Measurements from ENCODE around the gene C6orf52. TPM values are rescaled to one million over a fixed set of nuclear protein-coding genes. Genes with fewer than 3 reads are reported as not detected.

Gene C6orf52
- total and polyA plus RNA-seq, 2 of the 13 experiments (the other 11 are each of a cell fraction or from before 2014, with no cell fraction given), result 0.50 to 0.53 TPM

- TF ChIP-seq ZSCAN5A (CRISPR knock-in tag; IDR thresholded peaks at IDR 0.05; ENCODE audit: borderline replicate concordance), result no peak
- 0 out of 2 replicates have a peak, but pooled peaks have one; percentile 1 for TF ChIP-seq TEF (CRISPR knock-in tag; IDR thresholded peaks at IDR 0.05)
- 0 out of 2 replicates have a peak, but pooled peaks have one; percentile 49 for TF ChIP-seq TBP (CRISPR knock-in tag; IDR thresholded peaks at IDR 0.05)
- 0 out of 2 replicates have a peak, but pooled peaks have one; percentile 0 for TF ChIP-seq ZNF619 (CRISPR knock-in tag; IDR thresholded peaks at IDR 0.05)
- no peak for TF ChIP-seq DRAP1 (CRISPR knock-in tag; IDR thresholded peaks at IDR 0.05)
- TF ChIP-seq MAZ (IDR thresholded peaks at IDR 0.05; ENCODE audit: borderline replicate concordance, low read depth, low read length), result no peak
- no peak for TF ChIP-seq MAZ (CRISPR knock-in tag; IDR thresholded peaks at IDR 0.05; ENCODE audit: low read depth)
- no peak for TF ChIP-seq KDM3A (CRISPR knock-in tag; IDR thresholded peaks at IDR 0.05; ENCODE audit: low read depth)
- peak; percentile 31; the same call in 1 of the 2 replicates for TF ChIP-seq KMT2B (CRISPR knock-in tag; IDR thresholded peaks at IDR 0.05)
- 0 out of 2 replicates have a peak, but pooled peaks have one; percentile 63 for TF ChIP-seq KAT8 (CRISPR knock-in tag; IDR thresholded peaks at IDR 0.05)
- TF ChIP-seq SNAPC5 (CRISPR knock-in tag; IDR thresholded peaks at IDR 0.05; ENCODE audit: borderline replicate concordance), result no peak
- TF ChIP-seq SP4 (CRISPR knock-in tag; IDR thresholded peaks at IDR 0.05), result 0 out of 2 replicates have a peak, but pooled peaks have one; percentile 28
- TF ChIP-seq SNAPC4 (CRISPR knock-in tag; IDR thresholded peaks at IDR 0.05), result no peak
- no peak for TF ChIP-seq BRCA1 (CRISPR knock-in tag; IDR thresholded peaks at IDR 0.05)
- 0 out of 2 replicates have a peak, but pooled peaks have one; percentile 42 for TF ChIP-seq ZNF563 (CRISPR knock-in tag; IDR thresholded peaks at IDR 0.05)
- 0 out of 2 replicates have a peak, but pooled peaks have one; percentile 35 for TF ChIP-seq ZNF766 (CRISPR knock-in tag; IDR thresholded peaks at IDR 0.05; ENCODE audit: borderline replicate concordance)
- 0 out of 2 replicates have a peak, but pooled peaks have one; percentile 66 for TF ChIP-seq ZNF333 (CRISPR knock-in tag; IDR thresholded peaks at IDR 0.05; ENCODE audit: borderline replicate concordance)
- TF ChIP-seq ZNF253 (CRISPR knock-in tag; IDR thresholded peaks at IDR 0.05; ENCODE audit: borderline replicate concordance), result peak; percentile 18; the same call in 1 of the 2 replicates
- TF ChIP-seq ZNF136 (CRISPR knock-in tag; IDR thresholded peaks at IDR 0.05; ENCODE audit: low read depth), result 0 out of 2 replicates have a peak, but pooled peaks have one; percentile 7
- TF ChIP-seq CHD2 (IDR thresholded peaks at IDR 0.05; ENCODE audit: low read depth, low read length), result no peak
- TF ChIP-seq POLR2AphosphoS5 (IDR thresholded peaks at IDR 0.05; ENCODE audit: low read depth, low read length), result 0 out of 2 replicates have a peak, but pooled peaks have one; percentile 19
- TF ChIP-seq ZSCAN21 (CRISPR knock-in tag; IDR thresholded peaks at IDR 0.05; ENCODE audit: borderline replicate concordance), result peak; percentile 68; the same call in 1 of the 2 replicates
Observed at GRCh38 chr6:10720265-10720959, 26.0 kb upstream of the C6orf52 start (continued).
